GM23248 (cell line): ENCODE data around the gene ZNF521.

Experiments
- EZH2 ChIP-seq: fragments of 200-600 bp; sonication (generic); IDR thresholded peaks from 2 replicates; pipeline ENCODE4 v1.6.1; 2018; ENCODE audit warnings: antibody characterized with exemption, mild to moderate bottlenecking; ENCODE audit not compliant: insufficient read depth, poor library complexity, severe bottlenecking
- EZH2phosphoT487 ChIP-seq: fragments of 200-600 bp; sonication (generic); IDR thresholded peaks from 2 replicates; pipeline ENCODE4 v1.6.1; 2018; ENCODE audit warnings: antibody characterized with exemption, moderate library complexity, mild to moderate bottlenecking, low read depth; ENCODE audit not compliant: insufficient read depth

GRCh38 chr18:25279133-25279532 lies 72.8 kb downstream of the ZNF521 start:
- no peak for TF ChIP-seq EZH2
- no peak for TF ChIP-seq EZH2phosphoT487
